Astrocyte (in vitro differentiated cells and primary cell): ENCODE results near the gene ARHGAP26. TPM values are rescaled to one million over a fixed set of nuclear protein-coding genes. Genes with fewer than 3 reads are reported as not detected.
A peak's percentile ranks its signal among the peaks of the same experiment; 100 is the strongest.

Experiments
- DNase-seq: peaks from one replicate; pipeline ENCODE4 v3.0.0-alpha.2; 2010; ENCODE audit warnings: low read depth
- FAIRE-seq: peaks from 2 replicates; lab custom pipeline; 2011; peaks lifted over from hg19 to GRCh38; lab: Jason Lieb, UNC
- H2AFZ ChIP-seq: 2 replicates; pipeline ENCODE4 v1.6.0; 2012; ENCODE audit warnings: low read depth, low read length, inconsistent platforms
- H3K27ac ChIP-seq: 2 replicates; pipeline ENCODE4 v1.5.1; 2011; ENCODE audit warnings: low read depth, low read length, inconsistent platforms
- H3K27me3 ChIP-seq: 2 replicates; pipeline ENCODE4 v1.6.0; 2011; ENCODE audit warnings: low read length, inconsistent platforms; ENCODE audit not compliant: insufficient read depth
- H3K36me3 ChIP-seq: 2 replicates; pipeline ENCODE4 v1.5.1; 2011; ENCODE audit warnings: low read length, inconsistent platforms; ENCODE audit not compliant: insufficient read depth
- H3K4me1 ChIP-seq: 2 replicates; pipeline ENCODE4 v1.5.1; 2011; ENCODE audit warnings: low read length, inconsistent platforms; ENCODE audit not compliant: insufficient read depth
- H3K4me2 ChIP-seq: 2 replicates; pipeline ENCODE4 v1.6.0; 2012; ENCODE audit warnings: low read length, inconsistent platforms
- H3K4me3 ChIP-seq: 2 replicates; pipeline ENCODE4 v1.5.1; 2011; ENCODE audit warnings: low read depth, mild to moderate bottlenecking, low read length, inconsistent platforms; ENCODE audit not compliant: insufficient read depth
- H3K79me2 ChIP-seq: 2 replicates; pipeline ENCODE4 v1.6.0; 2012; ENCODE audit warnings: mild to moderate bottlenecking, low read length, inconsistent platforms; ENCODE audit not compliant: insufficient read depth
- H3K9ac ChIP-seq: 2 replicates; pipeline ENCODE4 v1.6.0; 2012; ENCODE audit warnings: mild to moderate bottlenecking, low read length, inconsistent platforms
- H3K9me3 ChIP-seq: 2 replicates; pipeline ENCODE4 v1.5.1; 2012; ENCODE audit warnings: low read depth, mild to moderate bottlenecking, low read length, inconsistent platforms; ENCODE audit not compliant: insufficient read depth
- H4K20me1 ChIP-seq: 2 replicates; pipeline ENCODE4 v1.6.0; 2012; ENCODE audit warnings: low read length, inconsistent platforms; ENCODE audit not compliant: insufficient read depth
- H3K27ac Mint-ChIP-seq: one replicate; pipeline ENCODE4 v1.8.0; 2021; ENCODE audit warnings: mild to moderate bottlenecking, mixed read lengths; ENCODE audit not compliant: unreplicated experiment
- H3K27me3 Mint-ChIP-seq: one replicate; pipeline ENCODE4 v1.8.0; 2021; ENCODE audit warnings: low read depth, mixed read lengths; ENCODE audit not compliant: unreplicated experiment
- H3K36me3 Mint-ChIP-seq: one replicate; pipeline ENCODE4 v1.8.0; 2021; ENCODE audit warnings: low read depth, mixed read lengths; ENCODE audit not compliant: unreplicated experiment
- H3K4me1 Mint-ChIP-seq: one replicate; pipeline ENCODE4 v1.8.0; 2021; ENCODE audit warnings: low read depth, mixed read lengths; ENCODE audit not compliant: unreplicated experiment
- H3K4me3 Mint-ChIP-seq: one replicate; pipeline ENCODE4 v1.8.0; 2021; ENCODE audit warnings: mild to moderate bottlenecking, moderate library complexity, mixed read lengths; ENCODE audit not compliant: unreplicated experiment
- H3K9me3 Mint-ChIP-seq: one replicate; pipeline ENCODE4 v1.8.0; 2021; ENCODE audit warnings: mild to moderate bottlenecking, mixed read lengths; ENCODE audit not compliant: unreplicated experiment
- CTCF ChIP-seq: IDR thresholded peaks from 2 replicates; pipeline ENCODE4 v1.5.1; 2011; ENCODE audit warnings: low read depth, mild to moderate bottlenecking, inconsistent platforms, low read length, moderate library complexity; ENCODE audit not compliant: insufficient read depth
- EZH2 ChIP-seq: IDR thresholded peaks from 2 replicates; pipeline ENCODE4 v1.6.1; 2012; ENCODE audit warnings: mild to moderate bottlenecking, low read length, inconsistent platforms; ENCODE audit not compliant: insufficient read depth
- total RNA-seq: library from RNA; stranded (reverse); gene quantifications from 2 replicates; pipeline ENCODE4 v1.2.1, GENCODE V29; 2021

ARHGAP26 gene
- total RNA-seq, 1 donor from 2014 or later = 5.6 TPM

- Mint-ChIP-seq H3K4me1 (peaks cover 20% of the 10 kb centered on the region), H3K27me3 (peaks cover 7% of the 10 kb centered on the region), H3K27ac (no peak overlapping the region), H3K9me3 (no peaks in the 10 kb centered on the region), H3K36me3 (no peaks in the 10 kb centered on the region), H3K4me3 (no peak overlapping the region)
- H3K27ac ChIP-seq = no peak overlapping the region
- H3K9me3 ChIP-seq = no peaks in the 10 kb centered on the region
- no peaks in the 10 kb centered on the region for H3K27me3 ChIP-seq
- peaks cover 10% of the 10 kb centered on the region for H3K4me1 ChIP-seq
- H3K9ac ChIP-seq = no peak overlapping the region
- H4K20me1 ChIP-seq = no peaks in the 10 kb centered on the region
- H3K4me2 ChIP-seq = peak overlapping the region; percentile 21
- no peak overlapping the region for H3K4me3 ChIP-seq
- no peak for TF ChIP-seq EZH2
- no peak for TF ChIP-seq CTCF
- no peaks in the 10 kb centered on the region for H3K79me2 ChIP-seq
- H3K36me3 ChIP-seq = no peaks in the 10 kb centered on the region
- DNase-seq (no peak), FAIRE-seq (no peak)
- H2AFZ ChIP-seq = no peak overlapping the region
Measured at GRCh38 chr5:142748568-142749249, 21.5 kb upstream of the ARHGAP26 start.

- H3K9me3 ChIP-seq = no peaks in the 10 kb centered on the region
- H3K9ac ChIP-seq = no peak overlapping the region
- TF ChIP-seq CTCF = no peak
- TF ChIP-seq EZH2 = no peak
- Mint-ChIP-seq H3K36me3 (no peaks in the 10 kb centered on the region), H3K4me3 (no peak overlapping the region), H3K9me3 (no peaks in the 10 kb centered on the region), H3K27ac (no peak overlapping the region), H3K27me3 (peaks cover 7% of the 10 kb centered on the region), H3K4me1 (peaks cover 15% of the 10 kb centered on the region)
- no peaks in the 10 kb centered on the region for H4K20me1 ChIP-seq
- peaks cover 8% of the 10 kb centered on the region for H3K4me1 ChIP-seq
- H3K36me3 ChIP-seq = no peaks in the 10 kb centered on the region
- DNase-seq = peak; percentile 73
- H3K4me3 ChIP-seq = no peak overlapping the region
- no peaks in the 10 kb centered on the region for H3K27me3 ChIP-seq
- H3K27ac ChIP-seq = no peak overlapping the region
- peak overlapping the region; percentile 21 for H3K4me2 ChIP-seq
- peak; percentile 74 for FAIRE-seq
- no peaks in the 10 kb centered on the region for H3K79me2 ChIP-seq
- H2AFZ ChIP-seq = no peak overlapping the region
Measured at GRCh38 chr5:142749321-142749720, 20.9 kb upstream of the ARHGAP26 start.

DNA sequence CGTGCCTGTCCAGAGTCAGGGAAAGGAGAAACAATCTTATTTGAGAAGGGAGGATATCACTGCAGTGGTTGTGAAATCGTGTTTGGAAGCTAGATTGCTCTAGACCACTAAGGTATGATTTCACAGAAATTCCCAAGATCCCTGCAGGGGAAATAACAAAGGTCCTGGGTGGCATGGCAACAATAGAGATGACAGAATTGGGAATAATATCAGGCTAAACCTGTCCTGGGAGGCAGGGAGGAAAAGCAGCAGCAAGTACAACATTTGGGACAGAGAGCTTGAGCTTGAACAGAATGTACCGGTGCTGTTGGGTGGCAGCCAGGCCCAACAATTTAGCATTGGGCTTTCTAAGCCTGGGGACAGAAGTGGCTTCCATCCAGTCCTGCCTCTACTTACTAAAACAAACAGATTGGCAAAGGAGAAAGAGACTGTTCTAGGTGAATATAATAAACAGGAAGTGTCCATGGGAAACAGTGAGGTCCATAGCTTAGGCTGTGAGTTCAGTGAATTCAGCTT lies 17.0 kb upstream of the ARHGAP26 start:
- Histone ChIP-seq H3K4me2 (no peak overlapping the region), H2AFZ (no peak overlapping the region), H4K20me1 (no peaks in the 10 kb centered on the region), H3K9ac (no peak overlapping the region), H3K4me1 (peaks cover 8% of the 10 kb centered on the region), H3K27me3 (no peaks in the 10 kb centered on the region), H3K9me3 (no peaks in the 10 kb centered on the region), H3K79me2 (no peaks in the 10 kb centered on the region), H3K36me3 (no peaks in the 10 kb centered on the region), H3K27ac (no peak overlapping the region), H3K4me3 (no peak overlapping the region)
- Mint-ChIP-seq H3K4me3 (no peak overlapping the region), H3K27me3 (peaks cover 13% of the 10 kb centered on the region), H3K9me3 (peaks cover 4% of the 10 kb centered on the region), H3K36me3 (no peaks in the 10 kb centered on the region), H3K4me1 (peaks cover 15% of the 10 kb centered on the region), H3K27ac (no peak overlapping the region)
- no peak for TF ChIP-seq EZH2
- no peak for TF ChIP-seq CTCF
- no peak for FAIRE-seq
- DNase-seq = no peak
